HG02852 (cell line): ENCODE data around the gene GALNT2.

Experiments
- ATAC-seq: cut with Tn5 transposase; IDR thresholded peaks from one replicate; pipeline ENCODE4 v1.9.1; 2021; ENCODE audit warnings: mild to moderate bottlenecking, moderate library complexity; ENCODE audit not compliant: unreplicated experiment

GALNT2 gene

DNA sequence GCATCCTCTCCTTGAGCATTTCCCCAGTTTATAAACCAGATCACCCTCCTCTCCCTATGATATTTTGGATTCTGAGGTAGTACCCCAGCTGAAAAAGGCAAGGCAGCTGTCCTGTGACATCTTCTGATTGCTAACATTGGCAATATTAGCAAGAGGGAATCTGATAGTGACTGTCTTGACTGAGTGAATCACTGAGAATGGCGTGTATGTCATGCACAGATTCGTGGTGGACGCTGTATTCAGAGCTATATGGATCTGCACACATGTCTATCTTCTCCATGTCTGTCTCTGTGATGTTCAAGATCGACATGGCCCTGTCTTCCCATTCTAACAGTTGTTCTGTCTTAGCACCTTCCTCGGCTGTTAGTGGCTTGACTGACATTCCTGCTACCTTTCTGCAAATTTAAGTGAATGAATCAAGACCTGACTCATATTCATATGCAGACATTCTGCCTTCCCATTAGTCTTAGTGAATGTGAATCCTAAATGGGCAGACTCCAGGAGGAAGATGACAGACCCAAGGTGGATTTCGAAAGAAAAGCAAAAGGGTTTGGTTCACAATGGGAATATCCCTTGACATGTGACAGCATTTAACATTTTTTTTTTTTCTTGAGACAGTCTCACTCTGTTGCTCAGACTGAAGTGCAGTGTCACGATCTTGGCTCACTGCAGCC is 261.4 kb downstream of the GALNT2 start:
- ATAC-seq = no peak

- ATAC-seq = no peak
These were observed 263.1 kb downstream of the GALNT2 start for GRCh38 chr1:230330157-230330556.
